SK-N-SH treated with all-trans-retinoic acid at 6 μM for 48 hours (cell line): Measurements from ENCODE around the gene STYX.

ENCODE experiments used
- ATAC-seq: fragments of 200-7000 bp; cut with Tn5 transposase; 3 replicates; pipeline ENCODE4 v1.9.1; 2020; ENCODE audit warnings: mild to moderate bottlenecking, moderate library complexity
- ARNTL ChIP-seq: fragments of 450-650 bp; formaldehyde crosslinking; IDR thresholded peaks from 2 replicates; pipeline ENCODE4 v1.5.0; 2020; ENCODE audit warnings: low read depth, mild to moderate bottlenecking, moderate library complexity, borderline replicate concordance
- BACH2 ChIP-seq: fragments of 250-450 bp; sonication (Bioruptor Pico); IDR thresholded peaks from 2 replicates; pipeline ENCODE4 v1.9.0; 2021; ENCODE audit warnings: mild to moderate bottlenecking, borderline replicate concordance
- CREB5 ChIP-seq: fragments of 250-450 bp; sonication (Bioruptor Pico); IDR thresholded peaks from 2 replicates; pipeline ENCODE4 v1.5.1; 2020; ENCODE audit warnings: low read depth, mild to moderate bottlenecking, moderate library complexity
- CSDC2 ChIP-seq: fragments of 250-450 bp; sonication (Bioruptor Pico); IDR thresholded peaks from 2 replicates; pipeline ENCODE4 v1.5.0; 2020; ENCODE audit warnings: mild to moderate bottlenecking, moderate library complexity
- ESRRG ChIP-seq: fragments of 250-450 bp; sonication (Bioruptor Pico); IDR thresholded peaks from 2 replicates; pipeline ENCODE4 v1.6.1; 2021; ENCODE audit warnings: mild to moderate bottlenecking
- GLIS3 ChIP-seq: fragments of 250-450 bp; sonication (Bioruptor Pico); IDR thresholded peaks from 2 replicates; pipeline ENCODE4 v1.5.0; 2020; ENCODE audit warnings: mild to moderate bottlenecking, moderate library complexity
- ISL1 ChIP-seq: fragments of 250-450 bp; sonication (Bioruptor Pico); IDR thresholded peaks from 2 replicates; pipeline ENCODE4 v2.1.2; 2022; ENCODE audit warnings: mild to moderate bottlenecking, moderate library complexity
- SNAI2 ChIP-seq: fragments of 250-450 bp; sonication (Bioruptor Pico); IDR thresholded peaks from 2 replicates; pipeline ENCODE4 v1.5.0; 2020; ENCODE audit warnings: mild to moderate bottlenecking, moderate library complexity
- TCF4 ChIP-seq: fragments of 250-450 bp; sonication (Bioruptor Pico); IDR thresholded peaks from 2 replicates; pipeline ENCODE4 v1.8.0; 2021; ENCODE audit warnings: mild to moderate bottlenecking, moderate library complexity, borderline replicate concordance
- TOX ChIP-seq: fragments of 250-450 bp; sonication (Bioruptor Pico); IDR thresholded peaks from 2 replicates; pipeline ENCODE4 v1.8.0; 2021; ENCODE audit warnings: mild to moderate bottlenecking, moderate library complexity, borderline replicate concordance
- TSHZ2 ChIP-seq: fragments of 250-450 bp; sonication (Bioruptor Pico); IDR thresholded peaks from 2 replicates; pipeline ENCODE4 v1.5.0; 2020; ENCODE audit warnings: mild to moderate bottlenecking, moderate library complexity
- ZC3H10 ChIP-seq: fragments of 250-450 bp; sonication (Bioruptor Pico); IDR thresholded peaks from 2 replicates; pipeline ENCODE4 v1.5.1; 2021; ENCODE audit warnings: mild to moderate bottlenecking, moderate library complexity
- ZFP3 ChIP-seq: fragments of 250-450 bp; sonication (Bioruptor Pico); IDR thresholded peaks from 2 replicates; pipeline ENCODE4 v1.5.0; 2020; ENCODE audit warnings: mild to moderate bottlenecking, moderate library complexity
- ZFP30 ChIP-seq: fragments of 450-650 bp; formaldehyde crosslinking; IDR thresholded peaks from 2 replicates; pipeline ENCODE4 v1.5.0; 2022; ENCODE audit warnings: mild to moderate bottlenecking, moderate library complexity
- ZNF565 ChIP-seq: fragments of 450-650 bp; formaldehyde crosslinking; conservative IDR thresholded peaks from 2 replicates; pipeline ENCODE4 v1.5.0; 2020; ENCODE audit warnings: low read depth, mild to moderate bottlenecking, moderate library complexity
- ZNF70 ChIP-seq: fragments of 450-650 bp; formaldehyde crosslinking; IDR thresholded peaks from 2 replicates; pipeline ENCODE4 v1.5.0; 2020; ENCODE audit warnings: mild to moderate bottlenecking, moderate library complexity
- ZNF8 ChIP-seq: fragments of 450-650 bp; formaldehyde crosslinking; IDR thresholded peaks from 2 replicates; pipeline ENCODE4 v1.5.0; 2020; ENCODE audit warnings: mild to moderate bottlenecking, moderate library complexity
- TF ChIP-seq, protein P1 (sequence below): fragments of 250-450 bp; sonication (Bioruptor Pico); IDR thresholded peaks from 2 replicates; pipeline ENCODE4 v1.8.0; 2020; ENCODE audit warnings: mild to moderate bottlenecking, moderate library complexity, borderline replicate concordance

The STYX gene

GRCh38 chr14:52735921-52736489 lies 6.0 kb downstream of the STYX start:
- peak; percentile 41; the same call in 2 of the 3 replicates for ATAC-seq
- no peak for TF ChIP-seq ZNF70 (CRISPR knock-in tag)

DNA sequence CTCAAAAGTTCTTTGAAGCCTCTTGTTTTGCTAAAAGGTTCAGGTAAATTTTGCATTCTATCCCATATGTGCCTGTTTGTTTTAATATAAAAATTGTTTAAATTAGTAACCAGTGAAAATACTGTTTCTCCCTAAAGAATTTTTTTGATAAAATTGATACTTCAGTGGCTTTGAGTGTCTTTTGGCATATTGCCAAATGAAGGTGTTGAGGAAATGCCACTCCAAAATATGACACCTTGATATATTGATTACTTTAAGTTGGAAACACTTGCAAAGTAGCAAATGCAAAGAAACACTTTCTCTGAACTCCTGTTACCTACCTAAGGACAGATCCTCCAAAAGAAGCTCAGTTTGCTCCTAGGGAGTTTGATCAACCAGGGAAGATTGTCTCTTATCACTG lies 8.4 kb downstream of the STYX start:
- no peak for ATAC-seq
- no peak for TF ChIP-seq ZFP3 (CRISPR knock-in tag)
- no peak for TF ChIP-seq TCF4 (CRISPR knock-in tag)
- TF ChIP-seq ZNF70 (CRISPR knock-in tag) = no peak
- no peak for TF ChIP-seq ZNF565 (CRISPR knock-in tag)
- TF ChIP-seq ZNF8 = no peak
- no peak for TF ChIP-seq TOX (CRISPR knock-in tag)

DNA sequence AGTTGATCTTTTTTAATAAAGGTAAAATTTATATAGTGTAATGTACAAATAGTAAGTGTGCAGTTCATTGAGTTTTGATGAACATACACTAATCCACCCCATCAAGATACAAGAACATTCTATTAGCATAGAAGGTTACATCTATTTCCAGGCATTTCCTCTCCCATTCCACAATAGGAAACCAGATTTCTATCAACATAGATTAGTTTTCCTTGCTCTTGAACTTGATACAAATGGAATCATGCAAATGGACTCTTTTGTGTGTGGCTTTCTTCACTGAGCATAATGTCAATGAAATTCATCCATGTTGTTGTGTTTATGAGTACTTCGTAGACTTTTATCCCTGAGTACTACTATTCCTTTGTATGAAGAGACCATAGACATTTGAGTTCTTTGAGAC lies 10.8 kb downstream of the STYX start:
- TF ChIP-seq ZNF8 = no peak
- no peak for TF ChIP-seq TOX (CRISPR knock-in tag)
- no peak for TF ChIP-seq ZC3H10 (CRISPR knock-in tag)
- no peak for TF ChIP-seq BACH2 (CRISPR knock-in tag)
- TF ChIP-seq CSDC2 (CRISPR knock-in tag) = no peak
- no peak for TF ChIP-seq ZFP30 (CRISPR knock-in tag)
- no peak for TF ChIP-seq ARNTL (CRISPR knock-in tag)
- TF ChIP-seq ESRRG (CRISPR knock-in tag) = no peak
- no peak for ATAC-seq

DNA sequence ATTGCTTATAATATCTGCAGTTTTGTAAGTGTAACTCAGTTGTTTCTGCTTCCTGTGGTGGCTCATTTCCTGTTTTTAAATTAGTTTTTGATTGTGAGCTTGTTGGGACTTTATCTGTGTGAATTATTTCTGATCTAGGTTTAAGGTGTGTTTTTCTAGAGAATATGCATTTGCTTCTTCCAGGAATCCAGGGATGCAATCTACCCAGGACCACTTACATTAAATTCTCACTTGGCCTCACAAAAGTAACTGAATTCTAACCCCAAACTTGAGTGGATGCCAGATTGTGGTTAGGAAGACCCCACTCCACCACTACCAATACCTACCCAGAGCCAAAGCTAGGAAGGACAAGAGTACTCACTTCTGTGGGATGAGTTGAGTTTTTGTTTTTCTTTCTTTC lies 11.9 kb downstream of the STYX start:
- no peak for ATAC-seq
- TF ChIP-seq SNAI2 (no peak), GLIS3 (CRISPR knock-in tag) (no peak), ESRRG (CRISPR knock-in tag) (no peak), TCF4 (CRISPR knock-in tag) (no peak), CREB5 (CRISPR knock-in tag) (no peak), ZC3H10 (CRISPR knock-in tag) (no peak), ZFP3 (CRISPR knock-in tag) (no peak), ZNF8 (no peak), TSHZ2 (CRISPR knock-in tag) (no peak), BACH2 (CRISPR knock-in tag) (no peak), CSDC2 (CRISPR knock-in tag) (no peak), TOX (CRISPR knock-in tag) (no peak), ZNF70 (CRISPR knock-in tag) (no peak), ISL1 (no peak)
- TF ChIP-seq, protein P1, sequence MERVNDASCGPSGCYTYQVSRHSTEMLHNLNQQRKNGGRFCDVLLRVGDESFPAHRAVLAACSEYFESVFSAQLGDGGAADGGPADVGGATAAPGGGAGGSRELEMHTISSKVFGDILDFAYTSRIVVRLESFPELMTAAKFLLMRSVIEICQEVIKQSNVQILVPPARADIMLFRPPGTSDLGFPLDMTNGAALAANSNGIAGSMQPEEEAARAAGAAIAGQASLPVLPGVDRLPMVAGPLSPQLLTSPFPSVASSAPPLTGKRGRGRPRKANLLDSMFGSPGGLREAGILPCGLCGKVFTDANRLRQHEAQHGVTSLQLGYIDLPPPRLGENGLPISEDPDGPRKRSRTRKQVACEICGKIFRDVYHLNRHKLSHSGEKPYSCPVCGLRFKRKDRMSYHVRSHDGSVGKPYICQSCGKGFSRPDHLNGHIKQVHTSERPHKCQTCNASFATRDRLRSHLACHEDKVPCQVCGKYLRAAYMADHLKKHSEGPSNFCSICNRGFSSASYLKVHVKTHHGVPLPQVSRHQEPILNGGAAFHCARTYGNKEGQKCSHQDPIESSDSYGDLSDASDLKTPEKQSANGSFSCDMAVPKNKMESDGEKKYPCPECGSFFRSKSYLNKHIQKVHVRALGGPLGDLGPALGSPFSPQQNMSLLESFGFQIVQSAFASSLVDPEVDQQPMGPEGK (CRISPR knock-in tag) = no peak

GRCh38 chr14:52748647-52749292 lies 18.8 kb downstream of the STYX start:
- TF ChIP-seq, protein P1 (CRISPR knock-in tag) = no peak
- TF ChIP-seq, all 23 proteins: peak for 0
- no peak for ATAC-seq
